Activated CD4-positive, CD25-positive, alpha-beta regulatory T cell treated with anti-CD3 and anti-CD28 coated beads, Interleukin-2, amount 50 U/mL, for 72 hours (primary cell): ENCODE measurements around the gene RAB25.
A peak's percentile ranks its signal among the peaks of the same experiment; 100 is the strongest.
"Not testable (repeated sequence)": the region's sequence is repeated elsewhere in the genome, so short reads cannot be mapped to it uniquely, and the experiment has no call there.

ENCODE experiments used
- DNase-seq: peaks from one replicate; pipeline ENCODE4 v3.0.0; 2021

The RAB25 gene

DNA sequence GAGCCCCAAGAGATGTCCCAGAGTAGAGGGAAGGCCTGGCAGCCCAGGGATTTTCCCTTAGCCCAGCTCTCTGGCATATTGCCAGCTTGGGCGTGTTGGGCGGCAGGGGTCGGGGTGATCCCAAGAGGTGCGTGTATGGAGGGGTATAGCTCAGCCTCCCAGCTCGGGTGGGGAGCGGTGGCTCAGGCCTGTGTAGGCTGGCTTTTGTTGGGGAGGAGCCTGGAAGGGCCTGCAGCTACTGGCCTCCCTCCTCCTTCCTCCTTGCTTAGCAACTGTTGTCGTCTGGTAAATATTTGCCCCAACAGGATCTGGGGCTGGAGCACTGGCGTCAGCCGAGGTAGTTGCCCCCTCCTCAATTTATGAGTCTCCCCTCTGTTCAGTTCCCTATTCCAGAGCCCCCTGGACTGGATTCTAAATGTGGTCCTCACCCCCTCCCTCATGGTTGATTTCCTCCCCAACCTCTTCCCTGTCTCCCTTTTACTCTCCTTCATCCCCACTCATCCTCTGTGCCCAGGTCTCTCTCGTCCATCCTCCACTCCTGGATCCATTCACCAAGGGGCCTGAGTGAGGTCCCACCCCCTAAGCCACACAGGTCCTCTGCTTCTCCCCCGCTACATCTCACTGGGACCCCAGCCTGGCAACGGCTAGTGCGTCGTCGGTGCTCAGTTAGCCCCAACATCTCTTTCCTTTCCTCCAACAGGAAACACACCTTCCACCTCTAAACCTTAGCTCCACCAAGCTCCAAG lies 43.3 kb downstream of the RAB25 start:
- no peak for DNase-seq

DNA sequence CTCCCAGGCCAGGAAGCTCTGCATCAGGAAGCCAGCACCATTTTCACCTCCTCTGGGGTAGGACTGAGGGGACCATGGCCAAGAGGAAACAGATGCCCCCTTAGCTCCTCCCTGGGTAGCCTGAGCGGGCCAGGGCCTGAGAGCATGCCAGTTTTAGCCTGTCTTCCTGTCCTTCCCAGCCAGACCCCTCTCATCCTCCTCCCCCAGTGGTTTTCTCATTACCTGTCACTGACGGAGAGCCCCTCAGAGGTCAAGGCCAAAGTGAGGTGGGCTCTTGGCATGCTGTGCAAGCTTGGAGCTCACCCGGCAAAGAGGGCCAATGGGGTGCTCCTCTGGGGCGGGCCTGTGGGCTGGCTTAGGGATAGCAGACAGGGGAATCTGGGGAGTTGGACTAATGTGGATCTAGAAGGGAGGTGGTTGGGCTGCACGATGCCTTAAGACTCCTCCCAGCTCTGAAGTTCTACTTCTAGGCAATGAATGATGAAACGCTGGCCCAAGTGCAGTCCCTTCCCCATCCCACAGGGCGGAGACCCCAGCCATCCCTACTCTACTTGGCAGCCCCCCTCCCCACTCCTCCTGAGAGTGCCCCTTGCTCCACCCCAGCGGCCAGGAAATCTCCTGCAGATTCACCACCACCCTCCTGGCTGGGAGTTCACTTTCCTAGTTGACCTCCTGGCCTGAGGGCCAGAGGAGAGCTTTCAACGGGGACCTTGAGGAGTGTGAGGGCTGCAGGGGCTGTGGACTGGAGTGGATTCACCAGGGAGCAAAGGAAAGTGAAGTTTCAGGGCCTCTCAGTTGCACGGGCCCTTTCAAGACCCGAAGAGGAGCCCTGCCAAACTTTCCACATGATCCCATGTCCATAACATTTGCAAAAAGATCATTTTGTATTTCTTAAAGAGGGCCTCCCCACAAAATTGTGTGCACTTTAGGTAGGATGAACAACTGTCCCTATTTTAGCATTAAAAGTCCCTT lies 44.2 kb downstream of the RAB25 start:
- no peak for DNase-seq

DNA sequence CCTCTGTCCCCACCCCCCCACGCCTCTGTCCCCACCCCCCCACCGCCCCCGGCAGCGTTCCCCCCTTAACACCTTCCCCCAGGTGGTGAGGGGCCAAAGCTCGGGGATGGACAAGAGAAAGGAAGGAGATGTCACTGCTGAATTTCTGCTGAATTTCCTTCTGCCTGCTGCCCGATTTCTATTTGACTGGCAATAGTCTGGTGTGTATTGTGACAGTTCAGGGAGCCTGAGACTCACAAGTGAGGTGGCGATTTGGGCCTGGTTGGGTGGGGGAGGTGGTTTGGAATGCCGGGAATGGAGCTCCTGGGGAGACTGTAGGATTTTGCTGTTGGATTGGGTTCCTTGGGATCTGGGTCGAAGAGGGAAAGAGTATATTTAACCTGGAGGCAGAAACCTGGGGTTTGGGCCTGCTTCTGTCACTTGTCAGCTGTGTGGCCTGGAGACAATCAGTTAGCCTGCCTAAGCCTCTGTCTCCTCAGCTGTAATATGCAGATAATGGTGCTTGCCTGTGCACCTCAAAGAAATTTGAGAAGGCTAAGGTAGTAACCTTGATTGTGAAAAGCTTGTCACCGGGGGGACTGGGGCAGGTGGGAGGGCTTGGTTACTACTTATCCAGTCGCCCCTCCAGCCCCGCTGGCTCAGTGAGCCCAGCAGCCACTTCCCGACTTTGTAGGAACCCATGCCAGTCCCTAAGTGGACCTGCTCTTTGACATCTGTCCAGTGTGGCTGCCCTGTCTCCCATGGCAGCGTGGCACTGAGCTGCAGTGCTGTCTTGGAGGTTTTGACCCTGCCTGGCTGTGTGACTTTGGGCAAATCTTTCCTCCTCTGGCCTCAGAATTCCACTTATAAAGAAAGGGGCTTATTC lies 45.9 kb downstream of the RAB25 start:
- no peak for DNase-seq

DNA sequence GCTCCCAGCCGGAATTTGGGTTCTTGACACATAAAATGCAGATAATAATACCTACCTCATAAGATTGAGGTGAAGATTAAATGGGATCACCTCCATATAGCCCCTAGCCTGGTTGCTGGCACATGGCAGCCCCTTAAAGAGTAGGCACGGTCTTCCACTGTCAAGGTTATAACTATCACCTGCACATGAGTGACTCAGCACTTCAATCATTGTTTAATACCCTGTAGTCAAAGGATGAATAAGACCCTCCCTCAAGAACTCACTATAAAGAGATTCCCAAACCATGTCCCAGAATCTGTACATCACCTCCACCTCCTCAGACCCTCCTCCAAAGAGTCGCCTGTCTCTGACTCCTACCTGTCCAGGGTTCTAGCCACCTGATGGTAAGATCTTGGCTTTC lies 47.1 kb downstream of the RAB25 start:
- no peak for DNase-seq

DNA sequence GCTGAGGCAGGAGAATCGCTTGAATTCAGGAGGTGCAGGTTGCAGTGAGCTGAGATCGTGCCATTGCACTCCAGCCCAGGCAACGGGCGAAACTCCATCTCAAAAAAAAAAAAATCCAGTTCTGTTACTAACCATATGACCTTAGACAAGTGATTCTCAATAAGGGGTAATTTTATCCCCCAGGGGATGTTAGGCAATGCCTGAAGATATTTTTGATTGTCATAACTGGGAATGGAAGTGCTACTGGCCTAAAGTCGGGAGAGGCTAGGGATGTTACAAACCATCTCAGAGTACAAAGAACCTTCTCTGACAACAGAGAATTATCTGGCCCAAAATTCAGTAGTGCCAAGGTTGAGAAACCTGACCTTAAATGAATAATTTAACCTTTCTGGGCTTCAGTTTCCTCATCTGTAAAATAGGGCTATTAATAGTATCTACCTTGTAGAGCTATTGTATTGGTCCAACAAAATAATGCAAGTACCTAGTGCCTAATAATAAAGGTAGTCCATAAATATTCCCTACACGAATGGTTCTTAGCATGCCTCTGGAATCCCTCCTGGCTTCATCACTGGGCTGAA lies 47.8 kb downstream of the RAB25 start:
- DNase-seq = no peak

DNA sequence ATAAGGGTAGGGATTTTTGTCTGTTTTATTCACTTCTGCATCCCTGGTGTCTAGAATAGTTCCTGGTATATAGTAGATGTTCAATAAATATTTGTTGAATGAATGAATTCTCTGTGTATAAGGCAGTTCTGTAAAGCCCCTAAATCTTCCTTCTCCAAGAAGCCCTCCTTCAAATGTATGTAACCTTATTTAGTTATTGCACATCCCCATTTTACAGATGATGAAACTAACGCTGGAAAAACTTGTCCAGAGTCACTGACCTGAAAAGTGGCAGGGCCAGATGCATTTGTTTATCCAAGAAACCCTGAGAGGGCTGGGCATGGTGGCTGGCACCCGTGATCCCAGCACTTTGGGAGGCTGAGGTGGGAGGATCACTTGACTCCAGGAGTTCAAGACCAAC lies 49.3 kb downstream of the RAB25 start:
- DNase-seq = no peak

DNA sequence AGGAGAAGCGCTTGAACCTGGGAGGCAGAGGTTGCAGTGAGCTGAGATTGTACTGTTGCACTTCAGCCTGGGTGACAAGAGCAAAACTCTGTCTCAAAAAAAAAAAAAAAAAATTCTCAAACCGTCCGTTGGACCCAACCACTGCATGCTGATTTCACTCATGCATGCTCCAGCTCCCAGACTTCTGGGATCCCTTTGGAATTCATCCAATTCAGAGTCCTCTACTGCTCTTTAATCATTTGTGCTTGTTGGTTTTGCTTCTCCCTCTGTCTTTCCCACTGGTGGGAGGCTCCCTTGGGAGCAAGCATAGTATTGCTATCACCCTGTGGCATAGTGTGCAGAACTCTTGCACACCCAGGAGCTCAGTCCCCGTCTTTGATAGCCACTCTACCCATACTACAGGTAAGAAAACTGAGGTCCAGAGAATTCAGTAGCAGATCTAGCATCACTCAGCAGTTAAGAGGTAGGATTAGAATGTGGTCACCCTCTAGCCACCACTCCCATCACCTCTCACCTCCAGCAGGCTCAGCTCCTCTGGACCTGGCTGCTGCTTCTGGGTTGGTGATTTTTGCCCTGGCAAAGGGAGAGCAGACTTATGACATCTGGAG lies 50.5 kb downstream of the RAB25 start:
- no peak for DNase-seq

DNA sequence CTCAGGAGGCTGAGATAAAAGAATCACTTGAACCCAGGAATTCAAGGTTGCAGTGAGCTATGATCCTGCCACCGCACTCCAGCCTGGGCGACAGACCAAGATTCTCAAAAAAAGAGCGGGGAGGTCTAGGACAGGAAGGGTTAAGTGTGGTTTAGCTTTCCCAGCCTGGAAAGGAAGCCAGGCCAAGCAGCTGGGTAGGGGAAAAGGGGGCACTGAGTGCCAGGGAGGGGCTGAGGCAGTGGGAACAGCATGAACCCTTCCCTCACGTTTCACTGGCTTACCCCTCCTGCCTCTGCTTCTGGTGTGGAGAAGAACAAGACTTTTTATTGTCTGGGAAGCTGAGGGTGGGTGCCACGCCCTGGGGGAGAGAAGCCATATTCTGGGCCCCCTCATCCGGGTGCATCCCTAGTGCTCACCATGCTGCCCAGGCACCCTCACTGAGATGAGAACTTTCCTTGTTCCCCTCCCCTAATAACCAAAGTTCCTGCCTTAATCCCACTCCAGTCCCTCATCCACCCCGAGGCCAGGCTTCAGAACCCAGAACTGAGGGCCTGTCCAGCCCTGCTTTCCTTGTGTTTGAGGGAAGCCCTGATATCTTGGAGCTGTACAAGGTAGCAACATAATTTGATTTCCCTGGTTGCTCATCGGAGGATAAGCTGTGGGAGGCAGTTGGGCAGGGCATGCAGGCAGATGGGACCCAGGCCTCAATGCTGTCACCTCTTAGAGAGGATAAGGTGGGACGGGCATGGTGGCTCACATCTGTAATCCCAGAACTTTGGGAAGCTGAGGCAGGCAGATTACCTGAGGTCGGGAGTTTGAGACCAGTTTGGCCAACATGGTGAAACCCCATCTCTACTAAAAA lies 51.5 kb downstream of the RAB25 start:
- no peak for DNase-seq

DNA sequence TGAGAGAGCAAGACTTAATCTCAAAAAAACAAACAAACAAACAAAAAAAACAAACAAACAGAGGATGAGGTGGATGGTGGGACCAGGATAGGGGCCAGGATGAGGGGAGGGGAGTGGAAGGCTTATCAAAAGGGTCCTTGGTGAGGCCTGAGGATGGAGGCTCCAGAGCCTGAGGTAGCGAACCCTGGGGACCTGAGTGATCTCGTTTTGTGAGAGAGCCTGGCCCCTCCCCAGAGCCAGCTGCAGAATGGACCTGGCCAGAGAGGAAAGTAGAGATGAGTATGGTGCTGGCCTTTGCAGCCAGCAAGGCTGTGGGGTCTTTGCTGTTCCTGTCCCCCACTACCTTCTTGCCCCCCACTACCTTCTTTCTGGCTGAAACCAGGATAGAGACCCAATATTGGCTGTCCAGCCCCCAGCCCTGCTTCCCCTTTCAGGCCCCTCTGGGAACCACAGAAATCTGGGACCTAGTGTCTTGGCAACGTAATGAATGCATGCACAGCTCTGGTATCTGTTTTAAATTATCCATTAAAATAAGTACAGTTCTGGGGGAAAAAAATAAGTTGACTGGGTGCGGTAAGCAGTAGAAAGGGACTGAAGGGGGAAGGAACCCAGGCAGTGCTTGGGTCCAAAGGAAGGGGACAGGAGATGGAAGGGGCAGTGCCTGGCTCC lies 52.5 kb downstream of the RAB25 start:
- no peak for DNase-seq

DNA sequence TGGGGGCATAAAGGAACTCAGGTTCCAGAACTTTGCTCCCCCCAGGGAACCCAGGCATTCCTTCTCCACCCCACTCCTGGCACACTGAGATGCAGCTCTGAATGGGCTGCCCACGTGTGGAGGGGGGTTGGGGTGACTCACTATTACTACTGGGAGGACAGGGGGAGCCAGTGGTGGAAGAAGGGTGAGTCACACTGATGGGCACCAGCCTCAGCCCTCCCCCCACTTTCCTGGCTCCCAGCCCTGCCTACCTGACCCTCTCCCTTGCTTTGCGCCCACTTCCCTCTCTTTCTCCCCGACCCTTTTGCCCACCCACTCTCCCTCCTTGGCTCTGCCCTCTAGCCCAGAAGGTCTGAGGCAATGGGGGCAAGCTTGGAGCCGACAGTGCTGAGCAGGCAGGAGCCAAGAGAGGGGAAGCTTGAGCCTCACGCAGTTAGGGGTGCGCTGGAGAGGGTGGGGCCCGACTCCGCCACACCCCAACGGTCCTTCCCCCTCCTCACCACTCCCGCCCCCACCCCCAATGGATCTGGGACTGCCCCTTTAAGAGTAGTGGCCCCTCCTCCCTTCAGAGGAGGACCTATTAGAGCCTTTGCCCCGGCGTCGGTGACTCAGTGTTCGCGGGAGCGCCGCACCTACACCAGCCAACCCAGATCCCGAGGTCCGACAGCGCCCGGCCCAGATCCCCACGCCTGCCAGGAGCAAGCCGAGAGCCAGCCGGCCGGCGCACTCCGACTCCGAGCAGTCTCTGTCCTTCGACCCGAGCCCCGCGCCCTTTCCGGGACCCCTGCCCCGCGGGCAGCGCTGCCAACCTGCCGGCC lies 53.4 kb downstream of the RAB25 start, which contains the start of gene LMNA:
TSS of gene LMNA (plus strand) at position 611 of the 818 bp plus-strand sequence. CDS start 208 bp downstream, outside the sequence.
- DNase-seq = peak; percentile 75

DNA sequence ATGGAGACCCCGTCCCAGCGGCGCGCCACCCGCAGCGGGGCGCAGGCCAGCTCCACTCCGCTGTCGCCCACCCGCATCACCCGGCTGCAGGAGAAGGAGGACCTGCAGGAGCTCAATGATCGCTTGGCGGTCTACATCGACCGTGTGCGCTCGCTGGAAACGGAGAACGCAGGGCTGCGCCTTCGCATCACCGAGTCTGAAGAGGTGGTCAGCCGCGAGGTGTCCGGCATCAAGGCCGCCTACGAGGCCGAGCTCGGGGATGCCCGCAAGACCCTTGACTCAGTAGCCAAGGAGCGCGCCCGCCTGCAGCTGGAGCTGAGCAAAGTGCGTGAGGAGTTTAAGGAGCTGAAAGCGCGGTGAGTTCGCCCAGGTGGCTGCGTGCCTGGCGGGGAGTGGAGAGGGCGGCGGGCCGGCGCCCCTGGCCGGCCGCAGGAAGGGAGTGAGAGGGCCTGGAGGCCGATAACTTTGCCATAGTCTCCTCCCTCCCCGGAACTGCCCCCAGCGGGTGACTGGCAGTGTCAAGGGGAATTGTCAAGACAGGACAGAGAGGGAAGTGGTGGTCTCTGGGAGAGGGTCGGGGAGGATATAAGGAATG lies 54.1 kb downstream of the RAB25 start:
- DNase-seq = peak; percentile 44

DNA sequence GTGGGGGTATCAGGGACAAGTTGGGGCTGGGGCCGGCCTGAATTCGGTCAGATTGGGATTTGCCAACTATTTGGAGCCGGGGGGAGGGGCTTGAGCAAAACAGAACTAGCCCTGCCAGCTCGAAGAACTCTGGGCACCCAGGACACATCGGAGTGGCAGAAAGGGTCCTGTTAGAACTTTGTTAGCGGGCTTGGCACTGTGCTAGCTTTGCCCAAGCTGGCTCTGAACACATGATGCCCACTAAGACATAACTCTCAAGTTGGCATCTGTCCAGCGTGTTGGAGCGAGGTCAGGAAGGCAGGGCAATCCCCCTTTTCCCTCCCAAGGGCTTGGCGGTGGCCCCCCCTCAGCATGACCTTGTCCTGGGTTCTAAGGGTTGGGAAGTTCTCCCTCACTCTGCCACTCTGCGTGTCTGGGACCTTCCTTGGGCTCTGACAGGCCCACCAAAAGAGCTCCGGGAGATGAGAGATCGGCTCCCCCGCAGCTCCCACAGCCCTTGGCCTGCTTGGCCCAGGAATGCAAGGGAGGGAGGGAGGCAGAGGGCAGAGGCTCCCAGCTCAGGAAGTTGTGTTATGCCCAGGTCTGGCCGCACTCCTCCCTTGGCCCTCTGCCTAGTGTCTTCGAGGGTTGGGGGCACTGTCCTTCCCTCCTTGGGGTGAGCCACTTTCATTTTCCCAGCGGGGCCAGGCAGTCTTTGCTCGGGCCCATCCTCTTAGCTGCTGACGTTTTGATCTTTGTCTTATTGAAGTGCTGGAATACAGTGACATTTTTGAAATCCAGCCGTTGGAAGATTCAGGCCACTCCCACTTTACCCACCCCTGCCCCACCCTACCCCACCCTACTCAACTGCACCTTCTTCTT lies 54.8 kb downstream of the RAB25 start:
- no peak for DNase-seq

DNA sequence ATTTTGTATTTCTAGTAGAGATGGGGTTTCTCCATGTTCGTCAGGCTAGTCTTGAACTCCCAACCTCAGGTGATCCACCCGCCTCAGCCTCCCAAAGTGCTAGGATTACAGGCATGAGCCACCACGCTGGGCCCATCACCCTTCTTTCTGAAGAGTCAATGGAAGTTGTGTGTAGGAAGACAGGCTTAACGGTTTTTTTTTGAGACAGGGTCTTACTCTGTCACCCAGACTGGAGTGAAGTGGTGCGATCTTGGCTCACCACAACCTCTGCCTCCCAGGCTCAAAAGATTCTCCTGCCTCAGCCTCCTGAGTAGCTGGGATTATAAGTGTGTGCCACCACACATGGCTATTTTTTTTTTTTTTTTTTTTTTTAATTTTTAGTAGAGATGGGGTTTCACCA lies 55.8 kb downstream of the RAB25 start:
- DNase-seq = not testable (repeated sequence)

DNA sequence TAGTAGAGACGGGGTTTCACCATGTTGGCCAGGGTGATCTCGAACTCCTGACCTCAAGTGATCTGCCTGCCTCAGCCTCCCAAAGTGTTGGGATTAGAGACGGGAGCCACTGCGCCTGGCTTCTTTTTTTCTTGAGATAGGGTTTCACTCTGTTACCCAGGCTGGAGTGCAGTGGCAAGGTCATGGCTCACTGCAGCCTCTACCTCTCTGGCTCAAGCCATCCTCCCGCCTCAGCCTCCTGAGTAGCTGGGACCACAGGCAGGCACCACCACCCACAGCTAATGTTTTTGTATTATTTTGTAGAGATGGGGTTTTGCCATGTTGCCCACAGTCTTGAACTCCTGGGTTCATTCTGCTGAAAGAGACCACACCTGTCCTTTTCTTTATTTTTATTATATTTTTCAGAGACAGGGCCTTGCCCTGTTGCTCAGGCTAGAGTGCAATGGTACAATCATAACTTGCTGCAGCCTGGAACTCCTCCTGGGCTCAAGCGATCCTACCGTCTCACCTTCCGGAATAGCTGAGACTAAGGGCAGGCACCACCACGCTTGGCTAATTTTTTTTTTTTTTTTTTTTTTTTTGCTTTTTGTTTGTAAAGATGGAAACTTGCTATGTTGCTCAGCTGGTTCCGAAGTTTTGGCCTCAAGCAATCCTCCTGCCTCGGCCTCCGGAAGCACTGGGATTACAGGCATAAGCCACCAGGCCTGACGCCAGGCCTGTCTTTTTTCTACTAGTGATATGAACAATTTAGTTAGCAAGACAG lies 56.6 kb downstream of the RAB25 start:
- no peak for DNase-seq

DNA sequence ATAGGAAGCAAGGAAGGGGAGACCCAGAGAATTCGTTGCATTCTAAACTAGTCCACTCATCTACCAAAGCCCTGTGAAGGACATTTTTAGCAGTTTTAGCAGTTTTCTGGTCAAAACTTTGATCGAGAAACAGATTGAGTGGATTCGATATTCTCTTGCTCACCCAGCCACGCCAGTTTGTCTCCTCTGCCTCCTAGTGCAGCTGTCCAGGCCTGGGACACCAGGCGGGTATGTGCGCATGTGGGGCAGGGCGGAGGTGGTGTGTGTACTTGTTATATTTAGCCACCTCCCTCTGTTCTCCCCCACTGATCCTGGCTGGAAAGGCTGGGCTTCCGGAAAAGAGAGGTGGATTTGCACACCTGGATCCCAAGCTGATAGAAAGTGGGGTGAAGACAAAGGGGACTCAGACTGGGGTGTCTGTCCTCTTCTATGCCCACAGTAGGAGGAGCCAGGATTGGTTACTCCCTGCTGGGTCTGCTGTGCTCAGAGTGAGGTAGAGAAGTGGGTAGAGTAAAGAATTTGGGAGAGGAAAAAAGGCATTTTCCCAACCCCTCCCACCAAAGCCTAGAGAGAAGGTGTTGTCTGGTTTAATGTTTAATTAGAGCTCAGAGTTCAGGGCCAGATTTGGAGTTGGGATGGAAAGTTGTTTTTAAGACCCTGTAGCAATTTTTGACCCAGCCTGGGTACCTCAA lies 57.4 kb downstream of the RAB25 start:
- no peak for DNase-seq

DNA sequence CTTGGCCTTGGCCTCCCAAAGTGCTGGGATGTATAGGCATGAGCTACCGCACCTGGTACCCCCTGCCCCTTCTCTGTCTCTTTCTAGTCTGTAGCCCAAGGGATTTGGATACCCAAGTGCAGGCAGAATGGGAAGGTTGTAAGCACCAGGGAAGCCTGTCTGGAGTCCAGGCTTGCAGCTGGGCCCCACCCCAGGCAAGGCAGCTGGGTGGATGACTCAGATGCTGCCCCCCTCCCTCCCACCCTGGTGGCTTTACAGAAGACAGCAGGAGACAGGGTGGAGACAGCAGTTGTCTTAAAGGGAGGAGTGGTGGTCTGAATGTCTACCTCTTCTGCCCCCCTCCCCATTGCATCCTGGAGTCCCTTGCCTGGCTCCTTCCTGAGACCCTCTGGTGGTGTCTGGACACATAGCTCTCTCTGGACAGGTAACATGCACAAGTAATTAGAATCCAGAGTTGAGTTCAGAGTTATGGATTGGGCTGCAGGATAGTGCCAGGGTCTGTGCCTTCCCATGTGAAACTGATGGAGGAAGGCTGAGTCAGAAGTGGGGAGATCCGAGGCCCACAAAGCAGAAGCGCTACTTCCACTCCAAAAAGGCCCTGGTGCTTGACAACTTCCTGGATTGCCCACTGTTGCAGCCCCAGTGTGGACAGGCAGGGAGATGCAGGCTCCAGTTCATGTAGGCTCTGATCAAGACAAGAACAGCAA lies 58.7 kb downstream of the RAB25 start:
- no peak for DNase-seq
